ENCODE data around the gene PLSCR3. TPM values are rescaled to one million over a fixed set of nuclear protein-coding genes. Genes with fewer than 3 reads are reported as not detected.

The PLSCR3 gene
- total RNA-seq, 6 experiments from 2014 or later = 5.5 to 8.9 (median 6.4) TPM

GRCh38 chr17:7440834-7441195 is 46.5 kb upstream of the PLSCR3 start:
- DNase-seq (peak; percentile 81 to 83 (median 82)), ATAC-seq (peak in 3 of 4 donors; percentile 15 to 30 (median 19))
- 4% methylated on average over 7 of the region's 12 CpGs for WGBS (ENCODE audit: insufficient coverage, low coverage, low lambda C conversion rate, missing lambda C conversion rate)
- H3K27ac ChIP-seq = no peak overlapping the region
- no peaks in the 10 kb centered on the region for H3K9me3 ChIP-seq
- H3K27me3 ChIP-seq = no peaks in the 10 kb centered on the region
- TF ChIP-seq POLR2A (IDR thresholded peaks at IDR 0.05) = no peak
- no peak for TF ChIP-seq CTCF (IDR thresholded peaks at IDR 0.05)
- intact Hi-C loops (cut with DNase I) = no loop called here
- no peaks in the 10 kb centered on the region for H3K36me3 ChIP-seq
- H3K4me3 ChIP-seq = peak overlapping the region; percentile 31 to 36 (median 33)
- peaks cover 0 to 40% (median 12%) of the 10 kb centered on the region in 4 donors for H3K4me1 ChIP-seq

GRCh38 chr17:7440113-7440833 is 45.9 kb upstream of the PLSCR3 start:
- Histone ChIP-seq H3K36me3 (no peaks in the 10 kb centered on the region), H3K9me3 (no peaks in the 10 kb centered on the region), H3K27me3 (no peaks in the 10 kb centered on the region), H3K27ac (no peak overlapping the region), H3K4me1 (peaks cover 0 to 44% (median 14%) of the 10 kb centered on the region in 4 donors), H3K4me3 (peak overlapping the region; percentile 31 to 36 (median 33))
- intact Hi-C loops (cut with DNase I) = no loop called here
- WGBS (ENCODE audit: insufficient coverage, low coverage, low lambda C conversion rate, missing lambda C conversion rate) = 1% methylated on average over 28 of the region's 46 CpGs
- ATAC-seq = no peak
- TF ChIP-seq CTCF (IDR thresholded peaks at IDR 0.05) = no peak
- TF ChIP-seq POLR2A (IDR thresholded peaks at IDR 0.05) = no peak
- DNase-seq = peak in 2 of 3 donors; percentile 68 to 69

- H3K27ac ChIP-seq = no peak within 1 kb of the TSS
- no peaks in the 10 kb centered on the region for H3K27me3 ChIP-seq
- H3K4me3 ChIP-seq = peak within 1 kb of the TSS; percentile 31 to 36 (median 33)
- peak in 1 of 3 donors; percentile 55 for DNase-seq
- no peak for ATAC-seq
- H3K9me3 ChIP-seq = no peaks in the 10 kb centered on the region
- 15% methylated on average over 17 of the region's 50 CpGs for WGBS (ENCODE audit: insufficient coverage, low coverage, low lambda C conversion rate, missing lambda C conversion rate)
- intact Hi-C loops (cut with DNase I) = loop anchor here in 1 of 2 donors (5.0 kb wide), 1 partner anchor 82 kb away; the partner anchor contains the start of gene TMEM95
- TF ChIP-seq POLR2A (IDR thresholded peaks at IDR 0.05) (no peak), CTCF (IDR thresholded peaks at IDR 0.05) (no peak)
- H3K36me3 ChIP-seq = no peaks in the 10 kb centered on the region
- peaks cover 0 to 44% (median 14%) of the 10 kb centered on the region in 4 donors for H3K4me1 ChIP-seq
Measured at GRCh38 chr17:7439462-7440112, 45.3 kb upstream of the PLSCR3 start, which contains the start of gene FGF11. Gene FGF11, plus strand, starts transcription at chr17:7439512. Its CDS starts 109 bp downstream, at chr17:7439621.

- TF ChIP-seq POLR2A (IDR thresholded peaks at IDR 0.05) (no peak), CTCF (IDR thresholded peaks at IDR 0.05) (no peak)
- peaks cover 0 to 42% (median 12%) of the 10 kb centered on the region in 4 donors for H3K4me1 ChIP-seq
- no peak overlapping the region for H3K27ac ChIP-seq
- no peaks in the 10 kb centered on the region for H3K36me3 ChIP-seq
- 52% methylated on average over 11 of the region's 11 CpGs for WGBS (ENCODE audit: insufficient coverage, low coverage, low lambda C conversion rate, missing lambda C conversion rate)
- no peaks in the 10 kb centered on the region for H3K27me3 ChIP-seq
- intact Hi-C loops (cut with DNase I) = loop anchor here in 1 of 2 donors (5.0 kb wide), 1 partner anchor 82 kb away; the partner anchor contains the start of gene TMEM95
- DNase-seq = no peak
- no peak for ATAC-seq
- H3K4me3 ChIP-seq = peak overlapping the region in 1 of 3 donors; percentile 24
- H3K9me3 ChIP-seq = no peaks in the 10 kb centered on the region
Measured at GRCh38 chr17:7438656-7439460, 44.5 kb upstream of the PLSCR3 start.

Measured in right lobe of liver (tissue), 6 donors.